Trophoblast cell (in vitro differentiated cells and primary cell): Measurements from ENCODE around the gene C4orf36.
"Not testable (repeated sequence)": the region's sequence is repeated elsewhere in the genome, so short reads cannot be mapped to it uniquely, and the experiment has no call there.

Experiments
- DNase-seq, 2 donors: peaks; one replicate each; pipeline ENCODE4 v3.0.0-alpha.2; 2016
- H2AFZ ChIP-seq: 2 replicates; pipeline ENCODE4 v1.6.1; 2013; ENCODE audit warnings: low read length, moderate library complexity, mild to moderate bottlenecking; ENCODE audit not compliant: insufficient read depth, poor library complexity
- H2AK5ac ChIP-seq: 2 replicates; pipeline ENCODE4 v1.6.1; 2013; ENCODE audit warnings: mild to moderate bottlenecking, low read length
- H2BK120ac ChIP-seq: 2 replicates; pipeline ENCODE4 v1.6.1; 2013; ENCODE audit warnings: low read length, mild to moderate bottlenecking, moderate library complexity; ENCODE audit not compliant: insufficient read depth, poor library complexity
- H2BK12ac ChIP-seq: 2 replicates; pipeline ENCODE4 v1.6.1; 2013; ENCODE audit warnings: mild to moderate bottlenecking, low read length, moderate library complexity
- H2BK5ac ChIP-seq: 2 replicates; pipeline ENCODE4 v1.6.1; 2013; ENCODE audit warnings: low read length, low read depth, moderate library complexity, mild to moderate bottlenecking; ENCODE audit not compliant: poor library complexity
- H3K14ac ChIP-seq: 2 replicates; pipeline ENCODE4 v1.6.1; 2013; ENCODE audit warnings: mild to moderate bottlenecking, low read length
- H3K18ac ChIP-seq: 2 replicates; pipeline ENCODE4 v1.6.1; 2013; ENCODE audit warnings: mild to moderate bottlenecking, low read length
- H3K23ac ChIP-seq: 2 replicates; pipeline ENCODE4 v1.6.1; 2013; ENCODE audit warnings: low read length
- H3K27ac ChIP-seq: 2 replicates; pipeline ENCODE4 v1.5.1; 2013; ENCODE audit warnings: low read depth, mild to moderate bottlenecking, inconsistent platforms, low read length, moderate library complexity
- H3K27me3 ChIP-seq: 2 replicates; pipeline ENCODE4 v1.6.1; 2013; ENCODE audit warnings: inconsistent platforms, mild to moderate bottlenecking, low read length, moderate library complexity; ENCODE audit not compliant: insufficient read depth
- H3K36me3 ChIP-seq, 2 experiments: 1 replicate in 1 of 2; 2 replicates in 1 of 2; pipeline ENCODE4 v1.6.1; 2013; ENCODE audit warnings: low read length in 2 of 2, mild to moderate bottlenecking in 2 of 2, moderate library complexity in 1 of 2; ENCODE audit not compliant: insufficient read depth in 2 of 2, control insufficient read depth in 1 of 2
- H3K4ac ChIP-seq: 2 replicates; pipeline ENCODE4 v1.6.1; 2013; ENCODE audit warnings: low read depth, mild to moderate bottlenecking, low read length, moderate library complexity
- H3K4me1 ChIP-seq, 2 experiments: 1 replicate in 1 of 2; 2 replicates in 1 of 2; pipeline ENCODE4 v1.6.1; 2013; ENCODE audit warnings: low read length in 2 of 2, mild to moderate bottlenecking in 2 of 2, moderate library complexity in 1 of 2; ENCODE audit not compliant: insufficient read depth in 2 of 2, control insufficient read depth in 1 of 2
- H3K4me2 ChIP-seq: 2 replicates; pipeline ENCODE4 v1.6.1; 2013; ENCODE audit warnings: inconsistent platforms, mild to moderate bottlenecking, low read length, moderate library complexity
- H3K4me3 ChIP-seq: 2 replicates; pipeline ENCODE4 v1.5.1; 2013; ENCODE audit warnings: mild to moderate bottlenecking, low read depth, low read length, inconsistent platforms
- H3K79me1 ChIP-seq: one replicate; pipeline ENCODE4 v1.6.1; 2013; ENCODE audit warnings: low read length
- H3K79me2 ChIP-seq: 2 replicates; pipeline ENCODE4 v1.6.1; 2013; ENCODE audit warnings: low read length, mild to moderate bottlenecking; ENCODE audit not compliant: control insufficient read depth, insufficient read depth, poor library complexity
- H3K9ac ChIP-seq: 2 replicates; pipeline ENCODE4 v1.6.1; 2013; ENCODE audit warnings: mild to moderate bottlenecking, low read length
- H3K9me3 ChIP-seq: 2 replicates; pipeline ENCODE4 v1.6.1; 2013; ENCODE audit warnings: low read depth, mild to moderate bottlenecking, control low read depth, inconsistent platforms, low read length; ENCODE audit not compliant: insufficient read depth
- H4K12ac ChIP-seq: 2 replicates; pipeline ENCODE4 v1.6.1; 2013; ENCODE audit warnings: low read depth, mild to moderate bottlenecking, low read length, moderate library complexity
- H4K8ac ChIP-seq: 2 replicates; pipeline ENCODE4 v1.6.1; 2013; ENCODE audit warnings: low read depth, mild to moderate bottlenecking, low read length, moderate library complexity
- H4K91ac ChIP-seq: one replicate; pipeline ENCODE4 v1.6.1; 2013; ENCODE audit warnings: low read depth, mild to moderate bottlenecking, low read length, moderate library complexity
- WGBS: extraction: QIAGEN DNeasy Blood & Tissue Kit; methylation state at CpG from one replicate; pipeline ENCODE4 v1.1.7; 2013; ENCODE audit warnings: missing lambda C conversion rate; ENCODE audit not compliant: insufficient read length, insufficient coverage; ENCODE audit errors: extremely low coverage; 5-methylcytosine and 5-hydroxymethylcytosine counted together

Gene C4orf36

DNA sequence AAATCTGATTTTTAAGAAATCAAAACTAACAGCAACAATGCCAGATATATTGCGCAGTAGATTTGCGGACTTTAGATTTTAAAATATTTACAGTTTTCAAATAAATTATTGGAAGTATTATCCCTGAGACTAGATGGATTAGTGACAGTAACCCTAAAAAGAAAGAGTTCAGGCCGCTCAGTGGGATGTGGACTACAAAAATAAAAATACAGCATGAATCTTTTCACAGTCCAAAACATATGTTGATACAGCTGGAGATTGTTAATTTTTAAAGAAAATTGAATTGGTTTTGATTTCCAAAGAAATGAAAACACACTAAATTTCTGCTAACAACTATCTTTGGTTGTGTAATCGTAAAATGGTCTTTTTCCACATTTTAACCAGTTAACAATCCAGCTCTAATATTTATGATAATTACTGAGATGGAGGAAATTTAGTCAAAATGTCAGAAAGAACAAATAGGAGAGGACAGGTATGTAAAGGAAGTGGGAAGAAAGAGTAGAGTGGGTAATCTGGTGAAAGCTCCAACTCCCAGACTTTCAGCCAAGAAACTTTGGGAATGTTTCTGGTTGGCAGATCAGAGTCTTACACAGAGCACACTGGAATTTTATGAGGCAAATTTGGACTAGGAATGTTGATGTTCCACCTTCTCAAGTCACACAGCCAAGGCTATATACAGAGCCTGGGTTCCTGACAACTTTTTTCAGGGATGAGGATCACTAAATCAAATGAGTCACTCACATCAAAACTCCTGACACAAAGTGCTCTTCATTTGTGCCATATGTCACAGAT is 15.1 kb downstream of the C4orf36 start:
- H4K12ac ChIP-seq, result no peak overlapping the region
- WGBS, result no CpG with 5 or more reads among the region's 4 CpGs

DNA sequence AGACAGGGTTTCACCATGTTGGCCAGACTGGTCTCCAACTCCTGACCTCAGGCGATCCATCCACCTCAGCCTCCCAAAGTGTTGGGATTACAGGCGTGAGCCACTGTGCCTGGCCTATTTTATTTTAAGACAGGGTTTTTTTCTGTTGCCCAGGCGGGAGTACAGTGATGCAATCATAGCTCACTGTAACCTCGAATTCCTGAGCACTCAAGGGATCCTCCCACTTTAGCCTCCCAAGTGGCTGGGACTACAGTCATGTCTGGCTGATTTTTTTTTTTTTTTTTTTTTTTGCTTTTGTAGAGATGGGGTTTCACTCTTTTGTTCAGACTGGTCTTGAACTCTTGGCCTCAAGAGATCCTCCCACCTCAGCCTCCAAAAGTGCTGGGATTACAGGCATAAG is 16.8 kb downstream of the C4orf36 start:
- not testable (repeated sequence) for H3K36me3 ChIP-seq, H3K23ac ChIP-seq, H3K4me3 ChIP-seq, H3K4ac ChIP-seq, H3K9ac ChIP-seq, H4K8ac ChIP-seq, H2AFZ ChIP-seq, H2BK12ac ChIP-seq, H4K91ac ChIP-seq, H3K27ac ChIP-seq, H3K14ac ChIP-seq, H3K9me3 ChIP-seq, H3K27me3 ChIP-seq, H2AK5ac ChIP-seq, H3K4me2 ChIP-seq, H4K12ac ChIP-seq, H3K79me2 ChIP-seq, H2BK5ac ChIP-seq, H2BK120ac ChIP-seq, H3K79me1 ChIP-seq, H3K18ac ChIP-seq, DNase-seq, H3K4me1 ChIP-seq
- no CpG with 5 or more reads among the region's 4 CpGs for WGBS

More for the DNA sequence above, 15.1 kb downstream of the C4orf36 start:
- H4K91ac ChIP-seq, result no peak overlapping the region
- H3K14ac ChIP-seq, result no peak overlapping the region
- H3K4me3 ChIP-seq, result no peak overlapping the region
- H3K18ac ChIP-seq, result no peak overlapping the region
- H4K8ac ChIP-seq, result no peak overlapping the region
- H3K27me3 ChIP-seq, result no peaks in the 10 kb centered on the region
- no peak overlapping the region for H3K4ac ChIP-seq
- H3K9ac ChIP-seq, result no peak overlapping the region
- H2BK120ac ChIP-seq, result no peak overlapping the region
- no peaks in the 10 kb centered on the region for H3K36me3 ChIP-seq
- no peaks in the 10 kb centered on the region for H3K4me1 ChIP-seq
- no peaks in the 10 kb centered on the region for H3K79me1 ChIP-seq
- H2AK5ac ChIP-seq, result no peak overlapping the region
- H2BK5ac ChIP-seq, result no peak overlapping the region
- no peak overlapping the region for H2AFZ ChIP-seq
- no peak overlapping the region for H3K23ac ChIP-seq
- DNase-seq, result no peak
- no peak overlapping the region for H3K4me2 ChIP-seq
- H3K79me2 ChIP-seq, result no peaks in the 10 kb centered on the region
- H2BK12ac ChIP-seq, result no peak overlapping the region
- peaks cover 2% of the 10 kb centered on the region for H3K9me3 ChIP-seq
- no peak overlapping the region for H3K27ac ChIP-seq

- H3K23ac ChIP-seq, result peak overlapping the region; percentile 9
- no peak overlapping the region for H4K91ac ChIP-seq
- H3K9me3 ChIP-seq, result no peaks in the 10 kb centered on the region
- no peak overlapping the region for H3K4me3 ChIP-seq
- H3K14ac ChIP-seq, result no peak overlapping the region
- H3K4me2 ChIP-seq, result no peak overlapping the region
- no peaks in the 10 kb centered on the region for H3K79me1 ChIP-seq
- H3K79me2 ChIP-seq, result no peaks in the 10 kb centered on the region
- no peak overlapping the region for H3K9ac ChIP-seq
- no peak overlapping the region for H2AK5ac ChIP-seq
- H2AFZ ChIP-seq, result no peak overlapping the region
- H3K27ac ChIP-seq, result no peak overlapping the region
- no peaks in the 10 kb centered on the region for H3K4me1 ChIP-seq
- no peaks in the 10 kb centered on the region for H3K36me3 ChIP-seq
- no CpG with 5 or more reads among the region's 4 CpGs for WGBS
- DNase-seq, result no peak
- no peaks in the 10 kb centered on the region for H3K27me3 ChIP-seq
- H2BK12ac ChIP-seq, result no peak overlapping the region
- H4K12ac ChIP-seq, result no peak overlapping the region
- H4K8ac ChIP-seq, result no peak overlapping the region
- no peak overlapping the region for H2BK120ac ChIP-seq
- H2BK5ac ChIP-seq, result no peak overlapping the region
- no peak overlapping the region for H3K18ac ChIP-seq
- no peak overlapping the region for H3K4ac ChIP-seq
Measured at GRCh38 chr4:86872135-86872534, 20.1 kb downstream of the C4orf36 start.

DNA sequence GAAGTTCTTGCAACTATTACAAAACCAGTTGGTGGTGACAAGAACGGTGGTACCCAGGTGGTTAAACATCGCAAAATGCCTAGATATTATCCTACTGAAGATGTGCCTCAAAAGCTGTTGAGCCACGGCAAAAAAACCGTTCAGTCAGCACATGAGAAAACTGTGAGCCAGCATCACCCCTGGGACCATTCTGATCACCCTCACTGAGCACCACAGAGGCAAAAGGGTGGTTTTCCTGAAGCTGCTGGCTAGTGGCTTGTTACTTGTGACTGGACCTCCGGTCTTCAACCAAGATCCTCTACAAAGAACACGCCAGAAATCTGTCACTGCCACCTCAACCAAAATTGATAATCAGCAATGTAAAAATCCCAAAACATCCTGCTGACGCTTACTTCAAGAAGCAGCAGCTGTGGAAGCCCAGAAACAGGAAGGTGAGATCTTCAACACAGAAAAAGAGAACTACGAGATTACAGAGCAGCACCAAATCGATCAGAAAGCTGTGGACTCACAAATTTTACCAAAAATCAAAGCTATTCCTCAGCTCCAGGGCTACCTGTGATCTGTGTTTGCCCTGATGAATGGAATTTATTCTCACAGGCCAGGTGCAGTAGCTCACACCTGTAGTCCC is 21.7 kb downstream of the C4orf36 start:
- Histone ChIP-seq H3K4me1 (no peaks in the 10 kb centered on the region), H3K79me1 (no peaks in the 10 kb centered on the region), H3K36me3 (no peaks in the 10 kb centered on the region), H4K91ac (no peak overlapping the region), H3K79me2 (no peaks in the 10 kb centered on the region), H3K18ac (no peak overlapping the region), H2AK5ac (no peak overlapping the region), H3K27ac (no peak overlapping the region), H3K4ac (no peak overlapping the region), H3K9ac (no peak overlapping the region), H3K14ac (no peak overlapping the region), H3K23ac (no peak overlapping the region), H3K27me3 (no peaks in the 10 kb centered on the region), H2BK5ac (no peak overlapping the region), H2AFZ (no peak overlapping the region), H2BK120ac (no peak overlapping the region), H4K12ac (no peak overlapping the region), H3K4me2 (no peak overlapping the region), H3K4me3 (no peak overlapping the region), H4K8ac (no peak overlapping the region), H2BK12ac (no peak overlapping the region), H3K9me3 (no peaks in the 10 kb centered on the region)
- WGBS, result no CpG with 5 or more reads among the region's 9 CpGs
- DNase-seq, result no peak
